PFSK-1 (cell line): Measurements from ENCODE around the gene CERS6.

Experiments used
- POLR2AphosphoS5 ChIP-seq: IDR thresholded peaks from 2 replicates; pipeline ENCODE4 v1.6.1; 2012; ENCODE audit warnings: low read depth, mild to moderate bottlenecking, control low read depth, low read length, moderate library complexity
- TAF1 ChIP-seq: IDR thresholded peaks from 2 replicates; pipeline ENCODE4 v1.6.1; 2012; ENCODE audit warnings: low read length, control low read depth, borderline replicate concordance; ENCODE audit not compliant: insufficient read depth
- TF ChIP-seq, protein P1 (sequence below), 2 experiments: IDR thresholded peaks; 2 replicates each; pipeline versions ENCODE4 v1.6.1 to v1.8.0; 2011 to 2012; ENCODE audit warnings: low read depth in 2 of 2, low read length in 2 of 2, control low read depth in 1 of 2, inconsistent platforms in 1 of 2, mild to moderate bottlenecking in 1 of 2, moderate library complexity in 1 of 2; ENCODE audit not compliant: insufficient read depth in 1 of 2

GRCh38 chr2:168490015-168490874 lies 34.2 kb downstream of the CERS6 start:
- TF ChIP-seq, protein P1, sequence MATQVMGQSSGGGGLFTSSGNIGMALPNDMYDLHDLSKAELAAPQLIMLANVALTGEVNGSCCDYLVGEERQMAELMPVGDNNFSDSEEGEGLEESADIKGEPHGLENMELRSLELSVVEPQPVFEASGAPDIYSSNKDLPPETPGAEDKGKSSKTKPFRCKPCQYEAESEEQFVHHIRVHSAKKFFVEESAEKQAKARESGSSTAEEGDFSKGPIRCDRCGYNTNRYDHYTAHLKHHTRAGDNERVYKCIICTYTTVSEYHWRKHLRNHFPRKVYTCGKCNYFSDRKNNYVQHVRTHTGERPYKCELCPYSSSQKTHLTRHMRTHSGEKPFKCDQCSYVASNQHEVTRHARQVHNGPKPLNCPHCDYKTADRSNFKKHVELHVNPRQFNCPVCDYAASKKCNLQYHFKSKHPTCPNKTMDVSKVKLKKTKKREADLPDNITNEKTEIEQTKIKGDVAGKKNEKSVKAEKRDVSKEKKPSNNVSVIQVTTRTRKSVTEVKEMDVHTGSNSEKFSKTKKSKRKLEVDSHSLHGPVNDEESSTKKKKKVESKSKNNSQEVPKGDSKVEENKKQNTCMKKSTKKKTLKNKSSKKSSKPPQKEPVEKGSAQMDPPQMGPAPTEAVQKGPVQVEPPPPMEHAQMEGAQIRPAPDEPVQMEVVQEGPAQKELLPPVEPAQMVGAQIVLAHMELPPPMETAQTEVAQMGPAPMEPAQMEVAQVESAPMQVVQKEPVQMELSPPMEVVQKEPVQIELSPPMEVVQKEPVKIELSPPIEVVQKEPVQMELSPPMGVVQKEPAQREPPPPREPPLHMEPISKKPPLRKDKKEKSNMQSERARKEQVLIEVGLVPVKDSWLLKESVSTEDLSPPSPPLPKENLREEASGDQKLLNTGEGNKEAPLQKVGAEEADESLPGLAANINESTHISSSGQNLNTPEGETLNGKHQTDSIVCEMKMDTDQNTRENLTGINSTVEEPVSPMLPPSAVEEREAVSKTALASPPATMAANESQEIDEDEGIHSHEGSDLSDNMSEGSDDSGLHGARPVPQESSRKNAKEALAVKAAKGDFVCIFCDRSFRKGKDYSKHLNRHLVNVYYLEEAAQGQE (IDR thresholded peaks at IDR 0.05; ENCODE audit: insufficient read depth in 1 of 2, low read depth in 2 of 2, low read length in 2 of 2) = no peak
- TF ChIP-seq POLR2AphosphoS5 (no peak), TAF1 (no peak)
